BJ (cell line): ENCODE measurements around the gene STAT5A. TPM values are rescaled to one million over a fixed set of nuclear protein-coding genes. Genes with fewer than 3 reads are reported as not detected.

Experiments
- CTCF ChIA-PET: fragments of 350-600 bp; formaldehyde crosslinking; extraction: SDS; loops from one replicate; lab custom pipeline; 2021; ENCODE audit warnings: antibody characterized with exemption, inconsistent platforms; lab: Yijun Ruan, JAX
- POLR2A ChIA-PET: fragments of 300-600 bp; sonication (Branson Sonifier 250); formaldehyde crosslinking; extraction: SDS; loops from one replicate; lab custom pipeline; 2021; ENCODE audit warnings: antibody characterized with exemption; lab: Charles Lee
- DNase-seq: peaks from one replicate; pipeline ENCODE4 v3.0.0-alpha.2; 2011; ENCODE audit warnings: low read depth
- H3K27me3 ChIP-seq: 2 replicates; pipeline ENCODE4 v1.6.0; 2011; ENCODE audit warnings: low read length; ENCODE audit not compliant: control insufficient read depth, insufficient read depth
- H3K36me3 ChIP-seq: 2 replicates; pipeline ENCODE4 v1.5.1; 2011; ENCODE audit warnings: low read length; ENCODE audit not compliant: control insufficient read depth, insufficient read depth
- H3K4me3 ChIP-seq: 2 replicates; pipeline ENCODE4 v1.5.1; 2011; ENCODE audit warnings: low read depth, mild to moderate bottlenecking, control low read depth, low read length
- polyA plus RNA-seq: library from polyadenylated mRNA; depleted of rRNA; stranded (reverse); fragments of >200 nt; gene quantifications from 2 replicates; pipeline ENCODE4 v1.2.3, GENCODE V29; 2011
- TF ChIP-seq, protein P1 (sequence below): IDR thresholded peaks from 2 replicates; pipeline ENCODE4 v1.5.1; 2011; ENCODE audit warnings: low read depth, mild to moderate bottlenecking, control low read depth, inconsistent platforms, low read length, moderate library complexity; ENCODE audit not compliant: insufficient read depth

The STAT5A gene
- polyA plus RNA-seq, 1 experiment: 17.2 TPM

DNA sequence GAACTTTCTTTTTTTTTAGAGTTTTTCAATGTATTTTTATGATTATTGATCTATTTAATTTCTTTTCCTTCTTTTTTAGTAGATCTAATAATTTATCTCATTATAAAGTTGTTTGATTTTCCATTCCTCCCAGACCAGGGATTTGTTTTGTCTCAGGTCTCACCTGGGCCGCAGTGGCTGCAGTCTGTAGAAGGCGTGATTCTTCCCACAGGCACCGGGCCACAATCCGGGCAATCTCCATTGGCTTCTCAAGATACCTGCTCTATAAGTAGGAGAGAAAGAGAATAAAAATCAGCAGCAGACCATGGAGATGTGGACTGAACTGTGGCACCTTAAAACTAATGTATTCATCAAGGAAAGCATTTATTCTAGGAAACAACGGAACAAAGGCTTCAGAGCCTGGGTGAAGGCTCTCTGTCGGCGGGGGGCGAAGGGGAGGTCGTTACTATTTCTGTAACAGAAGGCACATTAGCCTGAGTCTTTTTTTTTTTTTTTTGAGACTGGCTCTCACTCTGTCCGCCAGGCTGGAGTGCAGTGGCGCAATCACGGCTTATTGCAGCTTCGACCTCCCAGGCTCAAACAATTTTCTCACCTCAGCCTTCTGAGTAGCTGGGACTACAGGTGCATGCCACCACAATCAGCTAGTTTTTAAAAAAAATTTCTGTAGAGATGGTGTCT lies 57.2 kb downstream of the STAT5A start:
- no peak for DNase-seq
- TF ChIP-seq, protein P1, sequence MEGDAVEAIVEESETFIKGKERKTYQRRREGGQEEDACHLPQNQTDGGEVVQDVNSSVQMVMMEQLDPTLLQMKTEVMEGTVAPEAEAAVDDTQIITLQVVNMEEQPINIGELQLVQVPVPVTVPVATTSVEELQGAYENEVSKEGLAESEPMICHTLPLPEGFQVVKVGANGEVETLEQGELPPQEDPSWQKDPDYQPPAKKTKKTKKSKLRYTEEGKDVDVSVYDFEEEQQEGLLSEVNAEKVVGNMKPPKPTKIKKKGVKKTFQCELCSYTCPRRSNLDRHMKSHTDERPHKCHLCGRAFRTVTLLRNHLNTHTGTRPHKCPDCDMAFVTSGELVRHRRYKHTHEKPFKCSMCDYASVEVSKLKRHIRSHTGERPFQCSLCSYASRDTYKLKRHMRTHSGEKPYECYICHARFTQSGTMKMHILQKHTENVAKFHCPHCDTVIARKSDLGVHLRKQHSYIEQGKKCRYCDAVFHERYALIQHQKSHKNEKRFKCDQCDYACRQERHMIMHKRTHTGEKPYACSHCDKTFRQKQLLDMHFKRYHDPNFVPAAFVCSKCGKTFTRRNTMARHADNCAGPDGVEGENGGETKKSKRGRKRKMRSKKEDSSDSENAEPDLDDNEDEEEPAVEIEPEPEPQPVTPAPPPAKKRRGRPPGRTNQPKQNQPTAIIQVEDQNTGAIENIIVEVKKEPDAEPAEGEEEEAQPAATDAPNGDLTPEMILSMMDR: no peak
- no peaks in the 10 kb centered on the region for H3K27me3 ChIP-seq
- H3K36me3 ChIP-seq: peaks cover 9% of the 10 kb centered on the region
- no peak overlapping the region for H3K4me3 ChIP-seq
- CTCF ChIA-PET: no interaction called here
- POLR2A ChIA-PET: no interaction called here

DNA sequence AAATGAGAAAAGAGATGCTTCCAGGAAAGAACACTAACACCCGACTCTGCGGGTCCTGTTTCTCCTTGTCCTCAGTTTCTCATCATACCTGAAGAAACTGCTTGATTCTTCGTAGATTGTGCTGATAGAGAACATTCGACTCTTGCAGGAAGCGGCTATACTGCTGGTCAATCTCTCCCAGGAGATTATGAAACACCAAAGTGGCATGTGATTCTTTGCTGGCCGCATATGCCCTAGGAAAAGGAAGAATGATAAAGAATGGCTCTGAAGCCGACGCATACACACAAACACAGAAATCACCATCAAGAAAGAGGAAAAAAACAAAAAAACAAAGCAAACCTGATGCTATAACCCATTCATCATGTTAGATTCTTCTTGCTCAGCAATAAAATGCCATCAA lies 58.2 kb downstream of the STAT5A start:
- ChIA-PET POLR2A (no interaction called here), CTCF (no interaction called here)
- no peak overlapping the region for H3K4me3 ChIP-seq
- H3K27me3 ChIP-seq: no peaks in the 10 kb centered on the region
- H3K36me3 ChIP-seq: peaks cover 6% of the 10 kb centered on the region
- TF ChIP-seq, protein P1: no peak
- DNase-seq: no peak

DNA sequence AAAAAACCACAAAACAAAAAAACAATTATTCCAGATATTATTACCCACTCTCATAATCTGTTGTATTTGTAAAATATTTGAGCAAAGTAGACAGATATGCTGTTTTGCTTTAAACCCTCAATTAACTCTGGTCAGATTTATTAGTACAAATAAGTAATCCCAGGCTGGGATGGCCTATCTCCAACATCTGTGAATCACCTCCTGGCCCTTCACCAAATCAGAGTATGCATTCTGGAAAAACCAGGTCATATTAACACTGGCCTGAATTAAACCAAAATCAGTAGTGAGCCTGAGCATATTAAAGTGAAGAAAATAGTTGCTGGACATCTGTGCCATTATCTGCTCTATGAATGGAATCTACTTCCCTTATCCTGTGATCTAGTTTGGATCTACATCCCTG lies 58.9 kb downstream of the STAT5A start:
- Histone ChIP-seq H3K36me3 (peaks cover 3% of the 10 kb centered on the region), H3K27me3 (no peaks in the 10 kb centered on the region), H3K4me3 (no peak overlapping the region)
- TF ChIP-seq, protein P1: no peak
- ChIA-PET POLR2A (no interaction called here), CTCF (no interaction called here)
- DNase-seq: peak; percentile 79

DNA sequence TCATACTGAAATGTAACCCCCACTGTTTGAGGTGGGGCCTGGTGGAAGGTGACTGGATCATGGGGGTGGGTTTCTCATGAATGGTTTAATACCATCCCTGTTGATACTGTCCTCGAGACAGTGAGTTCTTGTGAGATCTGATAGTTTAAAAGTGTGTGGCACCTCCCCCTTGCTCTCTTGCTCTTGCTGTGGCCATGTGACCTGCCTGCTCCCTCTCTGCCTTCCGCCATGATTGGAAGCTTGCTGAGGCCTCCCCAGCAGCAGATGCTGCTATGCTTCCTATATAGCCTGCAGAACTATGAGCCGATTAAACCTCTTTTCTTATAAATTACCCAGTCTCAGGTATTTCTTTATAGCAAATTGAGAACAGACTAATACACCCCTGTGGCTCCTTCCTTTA lies 59.3 kb downstream of the STAT5A start:
- ChIA-PET CTCF (interaction anchor here (0.6 kb wide), 1 partner anchor 18 kb away, joined by 3 read pairs; no protein-coding TSS in a partner anchor), POLR2A (no interaction called here)
- H3K27me3 ChIP-seq: no peaks in the 10 kb centered on the region
- no peak overlapping the region for H3K4me3 ChIP-seq
- no peak for DNase-seq
- TF ChIP-seq, protein P1: no peak
- peaks cover 2% of the 10 kb centered on the region for H3K36me3 ChIP-seq

DNA sequence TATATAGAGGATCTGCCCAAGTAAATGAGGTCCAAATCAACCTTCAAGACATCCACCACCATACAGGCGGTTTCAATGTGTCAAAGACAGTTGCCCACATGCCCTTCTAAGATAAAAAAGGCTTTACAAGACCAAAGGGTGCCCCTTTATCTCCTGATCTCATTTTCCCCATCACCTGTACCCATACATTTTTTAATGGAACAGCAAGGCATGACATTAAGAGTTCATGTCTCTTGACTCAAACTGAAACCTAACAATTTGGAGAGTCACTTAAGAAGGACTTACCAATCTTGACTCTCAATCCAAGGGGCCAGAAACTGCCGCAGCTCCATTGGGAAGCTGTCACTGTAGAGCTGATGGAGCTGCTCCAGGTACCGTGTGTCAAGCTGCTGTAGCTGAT lies 59.8 kb downstream of the STAT5A start:
- TF ChIP-seq, protein P1: no peak
- no peak overlapping the region for H3K4me3 ChIP-seq
- no peaks in the 10 kb centered on the region for H3K27me3 ChIP-seq
- DNase-seq: no peak
- ChIA-PET POLR2A (no interaction called here), CTCF (interaction anchor here (0.6 kb wide), 1 partner anchor 17 kb away, joined by 3 read pairs; no protein-coding TSS in a partner anchor)
- peaks cover 2% of the 10 kb centered on the region for H3K36me3 ChIP-seq
